Measurements from ENCODE around the gene OR5AS1.

OR5AS1 gene

GRCh38 chr11:56013805-56014204 lies 13.6 kb upstream of the OR5AS1 start:
- no peaks in the 10 kb centered on the region for H3K4me1 ChIP-seq (ENCODE audit: control insufficient read depth, insufficient read depth, low read length)
- ChIA-PET POLR2A (no interaction called here), CTCF (no interaction called here)
- H3K27ac ChIP-seq (ENCODE audit: extremely low read depth, low read depth, low read length): no peak overlapping the region
- H3K36me3 ChIP-seq (ENCODE audit: control insufficient read depth in 2 of 2, insufficient read depth in 1 of 2, low read length in 2 of 2): no peaks in the 10 kb centered on the region
- H3K9me3 ChIP-seq (ENCODE audit: control insufficient read depth, insufficient read depth, low read depth, low read length): no peaks in the 10 kb centered on the region
- H3K4me3 ChIP-seq (ENCODE audit: low read depth, low read length): no peak overlapping the region
- TF ChIP-seq ZSCAN16 (tag by site-specific recombination; IDR thresholded peaks at IDR 0.05): no peak
- no peak for TF ChIP-seq ZNF302 (tag by site-specific recombination; IDR thresholded peaks at IDR 0.05; ENCODE audit: low read depth)
- no peak for TF ChIP-seq ZBTB20 (tag by site-specific recombination; IDR thresholded peaks at IDR 0.05)
- TF ChIP-seq ZNF548 (tag by site-specific recombination; IDR thresholded peaks at IDR 0.05): no peak
- no peak for TF ChIP-seq ZNF626 (tag by site-specific recombination; IDR thresholded peaks at IDR 0.05)
- no peak for TF ChIP-seq ZNF596 (tag by site-specific recombination; IDR thresholded peaks at IDR 0.05)
- no peak for TF ChIP-seq KLF1 (tag by site-specific recombination; IDR thresholded peaks at IDR 0.05)
- no peak for TF ChIP-seq KLF8 (tag by site-specific recombination; IDR thresholded peaks at IDR 0.05)
- TF ChIP-seq ZNF112 (tag by site-specific recombination; IDR thresholded peaks at IDR 0.05): no peak
- no peak for TF ChIP-seq TRIM28 (IDR thresholded peaks at IDR 0.05; ENCODE audit: borderline replicate concordance, low read length)
- TF ChIP-seq ZNF747 (tag by site-specific recombination; IDR thresholded peaks at IDR 0.05): no peak
- TF ChIP-seq INSM2 (tag by site-specific recombination; IDR thresholded peaks at IDR 0.05): no peak
- TF ChIP-seq ZNF660 (tag by site-specific recombination; IDR thresholded peaks at IDR 0.05): no peak
- TF ChIP-seq GLI4 (tag by site-specific recombination; IDR thresholded peaks at IDR 0.05): no peak
- TF ChIP-seq EGR2 (tag by site-specific recombination; IDR thresholded peaks at IDR 0.05; ENCODE audit: low read depth): no peak
- no peak for TF ChIP-seq IKZF3 (tag by site-specific recombination; IDR thresholded peaks at IDR 0.05)

- Histone ChIP-seq H3K36me3 (ENCODE audit: control insufficient read depth in 2 of 2, insufficient read depth in 1 of 2, low read length in 2 of 2) (no peaks in the 10 kb centered on the region), H3K27ac (ENCODE audit: extremely low read depth, low read depth, low read length) (no peak overlapping the region), H3K4me3 (ENCODE audit: low read depth, low read length) (no peak overlapping the region), H3K9me3 (ENCODE audit: control insufficient read depth, insufficient read depth, low read depth, low read length) (no peaks in the 10 kb centered on the region), H3K4me1 (ENCODE audit: control insufficient read depth, insufficient read depth, low read length) (no peaks in the 10 kb centered on the region)
- no peak for TF ChIP-seq SCRT2 (tag by site-specific recombination; IDR thresholded peaks at IDR 0.05)
- TF ChIP-seq ZNF366 (tag by site-specific recombination; conservative IDR thresholded peaks at IDR 0.05): no peak
- TF ChIP-seq ZNF184 (tag by site-specific recombination; IDR thresholded peaks at IDR 0.05): no peak
- ChIA-PET CTCF (no interaction called here), POLR2A (no interaction called here)
Observed at GRCh38 chr11:56045538-56045937, 18.1 kb downstream of the OR5AS1 start.

GRCh38 chr11:56048480-56048879 lies 21.0 kb downstream of the OR5AS1 start:
- ChIA-PET POLR2A (no interaction called here), CTCF (no interaction called here)
- Histone ChIP-seq H3K27ac (ENCODE audit: extremely low read depth, low read depth, low read length) (no peak overlapping the region), H3K4me1 (ENCODE audit: control insufficient read depth, insufficient read depth, low read length) (no peaks in the 10 kb centered on the region), H3K9me3 (ENCODE audit: control insufficient read depth, insufficient read depth, low read depth, low read length) (no peaks in the 10 kb centered on the region), H3K4me3 (ENCODE audit: low read depth, low read length) (no peak overlapping the region), H3K36me3 (ENCODE audit: control insufficient read depth in 2 of 2, insufficient read depth in 1 of 2, low read length in 2 of 2) (no peaks in the 10 kb centered on the region)
- no peak for TF ChIP-seq PRDM10 (tag by site-specific recombination; IDR thresholded peaks at IDR 0.05)
- no peak for TF ChIP-seq WT1 (tag by site-specific recombination; IDR thresholded peaks at IDR 0.05)
- TF ChIP-seq CTCF (tag by site-specific recombination; IDR thresholded peaks at IDR 0.05): no peak

All from HEK293 (cell line).